HepG2 (cell line): Measurements from ENCODE around the gene ZMIZ1. TPM values are rescaled to one million over a fixed set of nuclear protein-coding genes. Genes with fewer than 3 reads are reported as not detected.
A peak's percentile ranks its signal among the peaks of the same experiment; 100 is the strongest.

Source experiments
- ATAC-seq: fragments of 200-7000 bp; cut with Tn5 transposase; 3 replicates; pipeline ENCODE4 v1.9.1; 2020; ENCODE audit warnings: mild to moderate bottlenecking, moderate library complexity
- BruUV-seq: library from RNA; stranded (reverse); fragments of 400-500 nt; replicated peaks from 2 replicates; lab custom pipeline; 2021; lab: Mats Ljungman, UMichigan
- CTCF ChIA-PET: fragments of 300-600 bp; formaldehyde crosslinking; extraction: SDS; loops from one replicate; lab custom pipeline; 2021; ENCODE audit warnings: low total read pairs, inconsistent platforms, low intra/inter-chr PET ratio; lab: Yijun Ruan, JAX
- POLR2A ChIA-PET: fragments of 350-600 bp; sonication (Branson Sonifier 250); formaldehyde crosslinking; loops from one replicate; lab custom pipeline; 2020; ENCODE audit warnings: antibody characterized with exemption, inconsistent platforms; lab: Yijun Ruan, JAX
- DNase-seq: peaks from one replicate; pipeline ENCODE4 v3.0.0-alpha.2; 2015; ENCODE audit warnings: low spot score
- FAIRE-seq: peaks from 3 replicates; lab custom pipeline; 2011; peaks lifted over from hg19 to GRCh38; lab: Jason Lieb, UNC
- H2AFZ ChIP-seq: one replicate; pipeline ENCODE4 v1.6.1; 2011; ENCODE audit warnings: low read length, inconsistent platforms
- H3K27ac ChIP-seq: fragments of 300-600 bp; 3 replicates; pipeline ENCODE4 v1.8.0; 2011; ENCODE audit warnings: mixed run types, mild to moderate bottlenecking, mixed read lengths, low read length, inconsistent platforms; ENCODE audit not compliant: insufficient read depth; ENCODE audit errors: extremely low read length
- H3K27me3 ChIP-seq, 2 experiments: fragments of 200-600 bp in 1 of 2; 2 replicates in 1 of 2; 3 replicates in 1 of 2; pipeline versions ENCODE4 v1.6.0 to v1.8.0; 2011; ENCODE audit warnings: low read length in 2 of 2, mild to moderate bottlenecking in 2 of 2, moderate library complexity in 2 of 2, inconsistent platforms in 1 of 2; ENCODE audit not compliant: insufficient read depth in 2 of 2, control insufficient read depth in 1 of 2
- H3K36me3 ChIP-seq, 2 experiments: fragments of 200-600 bp in 1 of 2; replicated peaks in 1 of 2; 2 replicates in 1 of 2; 3 replicates in 1 of 2; pipeline versions ENCODE4 v1.5.1 to v1.8.0; 2011; ENCODE audit warnings: low read length in 2 of 2, inconsistent platforms in 1 of 2; ENCODE audit not compliant: insufficient read depth in 2 of 2, control insufficient read depth in 1 of 2
- H3K4me1 ChIP-seq: 2 replicates; pipeline ENCODE4 v1.5.1; 2012; ENCODE audit warnings: low read length, inconsistent platforms; ENCODE audit not compliant: insufficient read depth
- H3K4me2 ChIP-seq: 2 replicates; pipeline ENCODE4 v1.6.0; 2011; ENCODE audit warnings: low read depth, low read length, inconsistent platforms
- H3K4me3 ChIP-seq, 3 experiments: fragments of 200-600 bp in 1 of 3; sonication (generic), shearing (Covaris generic) in 1 of 3; replicated peaks in 1 of 3; 2 replicates each; pipeline ENCODE4 v1.5.1; 2011 to 2016; ENCODE audit warnings: low read length in 3 of 3, inconsistent platforms in 2 of 3, low read depth in 2 of 3, mild to moderate bottlenecking in 2 of 3, control low read depth in 1 of 3, mixed read lengths in 1 of 3; ENCODE audit not compliant: insufficient read depth in 1 of 3
- H3K79me2 ChIP-seq: one replicate; pipeline ENCODE4 v1.6.1; 2011; ENCODE audit warnings: low read length, inconsistent platforms; ENCODE audit not compliant: insufficient read depth
- H3K9ac ChIP-seq: 2 replicates; pipeline ENCODE4 v1.6.0; 2011; ENCODE audit warnings: mild to moderate bottlenecking, low read depth, low read length, inconsistent platforms; ENCODE audit not compliant: insufficient read depth
- H3K9me3 ChIP-seq: 2 replicates; pipeline ENCODE4 v1.5.1; 2012; ENCODE audit warnings: mild to moderate bottlenecking, low read length
- H4K20me1 ChIP-seq: 2 replicates; pipeline ENCODE4 v1.6.0; 2011; ENCODE audit warnings: inconsistent platforms, mild to moderate bottlenecking, low read length, moderate library complexity; ENCODE audit not compliant: insufficient read depth
- ADNP ChIP-seq: sonication (generic); formaldehyde crosslinking; IDR thresholded peaks from 2 replicates; pipeline ENCODE4 v1.4.0; 2020; ENCODE audit warnings: missing genetic modification reagents
- KDM6A ChIP-seq: IDR thresholded peaks from 2 replicates; pipeline ENCODE4 v1.6.1; 2016; ENCODE audit warnings: low read depth
- MIER2 ChIP-seq: IDR thresholded peaks from 2 replicates; pipeline ENCODE4 v1.6.1; 2016; ENCODE audit warnings: missing biosample characterization, missing genetic modification reagents
- RAD21 ChIP-seq: fragments of 450-650 bp; formaldehyde crosslinking; IDR thresholded peaks from 2 replicates; pipeline ENCODE4 v1.5.0; 2020; ENCODE audit warnings: mild to moderate bottlenecking
- SIX1 ChIP-seq: sonication (generic); formaldehyde crosslinking; IDR thresholded peaks from 2 replicates; pipeline ENCODE4 v1.4.0; 2020; ENCODE audit warnings: missing genetic modification reagents, borderline replicate concordance
- ZFP1 ChIP-seq: IDR thresholded peaks from 2 replicates; pipeline ENCODE4 v1.6.1; 2016
- ZNF207 ChIP-seq: fragments of 450-650 bp; IDR thresholded peaks from 2 replicates; pipeline ENCODE4 v1.6.1; 2016; ENCODE audit warnings: antibody characterized with exemption, borderline replicate concordance
- ZNF7 ChIP-seq: IDR thresholded peaks from 2 replicates; pipeline ENCODE4 v1.6.1; 2016; ENCODE audit warnings: missing biosample characterization, missing genetic modification reagents
- WGBS: methylation state at CpG from one replicate; pipeline ENCODE4 v1.1.6; 2017; ENCODE audit warnings: low lambda C conversion rate; 5-methylcytosine and 5-hydroxymethylcytosine counted together
- in situ Hi-C: cut with HindIII; loops from 2 replicates; pipeline ENCODE4 v1.10.0; 2017; ENCODE audit warnings: low pct_unique_long_range_greater_than_20kb; ENCODE audit not compliant: extremely low pct_ligation_motif_present
- intact Hi-C: fragments of 100-400 bp; cut with micrococcal nuclease; formaldehyde crosslinking; loops from one replicate; pipeline ENCODE4 v1.10.0; 2022; ENCODE audit not compliant: unreplicated experiment
- polyA plus RNA-seq, 8 experiments: library from polyadenylated mRNA; depleted of rRNA in 3 of 8; stranded (reverse) in 7 of 8; unstranded in 1 of 8; fragments of >200 nt; fragmentation: Illumina TruSeq in 4 of 8; extraction: Trizol in 4 of 8; gene quantifications; 2 replicates each; pipeline versions ENCODE4 v1.2.1 to v1.2.3, GENCODE V29; 2011 to 2016; ENCODE audit warnings: low read depth in 4 of 8, missing spikeins in 1 of 8, mixed read lengths in 1 of 8; ENCODE audit not compliant: insufficient read depth in 1 of 8
- total RNA-seq, 5 experiments: library from RNA; depleted of rRNA; stranded (reverse); fragments of >200 nt; fragmentation: Illumina TruSeq; extraction: Trizol; gene quantifications; 2 replicates each; pipeline ENCODE4 v1.2.3, GENCODE V29; 2016; ENCODE audit warnings: low read depth in 1 of 5

Gene ZMIZ1
- total and polyA plus RNA-seq, 2 of the 13 experiments (the other 11 are each of a cell fraction or from before 2014, with no cell fraction given): 5.3 to 10.2 TPM

DNA sequence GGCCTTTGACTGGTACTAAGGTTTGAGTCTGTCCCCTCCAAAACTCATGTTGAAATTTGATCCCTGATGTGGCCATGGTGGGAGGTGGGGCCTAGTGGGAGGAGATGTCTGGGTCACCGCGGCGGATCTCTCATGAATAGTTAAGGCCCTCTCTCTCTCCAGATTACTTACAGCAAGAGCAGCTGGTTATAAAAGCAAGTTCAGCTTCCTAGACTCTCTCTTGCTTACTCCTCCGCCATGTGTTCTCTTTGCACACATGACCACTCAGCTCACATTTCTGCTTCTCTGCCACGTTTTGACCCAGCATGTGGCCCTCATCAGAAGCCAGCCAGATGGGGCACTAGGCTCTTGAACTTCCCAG, 29.9 kb upstream of the ZMIZ1 start (continued):
- TF ChIP-seq MIER2 (CRISPR knock-in tag) (no peak), RAD21 (CRISPR knock-in tag) (no peak), ZFP1 (CRISPR knock-in tag) (peak; percentile 81; the same call in 1 of the 2 replicates), SIX1 (peak; percentile 82; the same call in 1 of the 2 replicates), KDM6A (CRISPR knock-in tag) (no peak), ADNP (CRISPR knock-in tag) (no peak)

DNA sequence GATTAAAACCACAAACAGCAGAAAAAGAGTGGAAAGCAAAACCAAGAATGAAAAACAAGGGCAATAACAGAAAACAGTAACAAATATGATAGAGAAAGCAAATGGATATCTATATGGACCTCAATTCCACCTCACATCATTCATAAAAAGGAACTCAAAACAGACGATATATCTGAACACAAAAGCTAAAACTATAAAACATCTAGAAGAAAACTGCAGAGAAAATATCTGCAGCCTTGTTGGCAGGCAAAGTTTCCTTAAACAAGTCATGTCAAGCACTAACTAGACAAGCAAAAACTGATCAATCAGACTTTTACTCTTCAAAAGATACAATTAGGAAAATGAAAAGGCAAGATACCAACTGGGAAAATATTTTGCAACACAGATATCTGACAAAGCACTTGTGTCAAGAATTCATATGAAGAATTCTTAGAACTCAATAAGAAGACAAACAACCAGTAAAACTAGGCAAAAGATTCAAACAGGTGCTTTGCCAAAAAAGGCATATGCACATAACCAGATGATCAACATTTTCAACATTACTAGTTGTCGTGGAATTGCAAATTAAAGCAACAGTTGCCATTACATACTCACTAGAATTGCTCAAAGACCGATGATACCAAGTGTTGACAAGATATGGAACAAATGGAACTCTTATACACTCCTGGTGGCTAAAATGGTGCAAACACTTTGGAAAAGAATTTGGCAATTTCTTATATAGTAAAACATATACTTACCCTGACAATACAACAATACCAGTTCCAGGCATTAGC, 25.9 kb upstream of the ZMIZ1 start:
- no peaks in the 10 kb centered on the region for H3K9me3 ChIP-seq
- 29% methylated on average over 3 of the region's 3 CpGs for WGBS
- no peak overlapping the region for H3K27ac ChIP-seq
- no peak for ATAC-seq
- no peak for DNase-seq
- no peak overlapping the region for H3K4me3 ChIP-seq
- no peak overlapping the region for H3K9ac ChIP-seq
- peaks cover 3 to 6% of the 10 kb centered on the region in 2 experiments; a peak in 2 of 5 replicates for H3K27me3 ChIP-seq
- in situ Hi-C loops: no loop called here
- H4K20me1 ChIP-seq: no peaks in the 10 kb centered on the region
- CTCF ChIA-PET: no interaction called here
- intact Hi-C loops: no loop called here
- H2AFZ ChIP-seq: no peak overlapping the region
- no peaks in the 10 kb centered on the region for H3K36me3 ChIP-seq
- peaks cover 24% of the 10 kb centered on the region for H3K4me1 ChIP-seq
- H3K79me2 ChIP-seq: no peaks in the 10 kb centered on the region
- no peak for FAIRE-seq
- POLR2A ChIA-PET: no interaction called here
- peak; percentile 92 for TF ChIP-seq ZNF7 (CRISPR knock-in tag)
- no peak for TF ChIP-seq ZNF207
- H3K4me2 ChIP-seq: no peak overlapping the region
- no TSS peak for BruUV-seq
